K562 (cell line): ENCODE data around the gene TMOD3. TPM values are rescaled to one million over a fixed set of nuclear protein-coding genes. Genes with fewer than 3 reads are reported as not detected.

Experiments
- ATAC-seq: fragments of 200-7000 bp; cut with Tn5 transposase; 3 replicates; pipeline ENCODE4 v1.9.1; 2020; ENCODE audit warnings: moderate library complexity
- BruUV-seq: library from RNA; stranded (reverse); fragments of 400-500 nt; replicated peaks from 2 replicates; lab custom pipeline; 2021; lab: Mats Ljungman, UMichigan
- CTCF ChIA-PET: fragments of 300-600 bp; formaldehyde crosslinking; extraction: SDS; loops from one replicate; lab custom pipeline; 2021; ENCODE audit warnings: low intra/inter-chr PET ratio; lab: Yijun Ruan, JAX
- POLR2A ChIA-PET: fragments of 300-600, 350-650 bp; sonication (Branson Sonifier 250); formaldehyde crosslinking; extraction: SDS; loops from one replicate; lab custom pipeline; 2021; ENCODE audit warnings: antibody characterized with exemption, inconsistent platforms; lab: Yijun Ruan, JAX
- DNase-seq, 4 experiments: peaks; one replicate each; pipeline versions ENCODE4 v3.0.0 to v3.0.0-alpha.2; 2011 to 2018; ENCODE audit warnings: low spot score in 3 of 4, mixed read lengths in 3 of 4; ENCODE audit errors: extremely low read depth in 1 of 4
- FAIRE-seq: peaks from 2 replicates; lab custom pipeline; 2011; peaks lifted over from hg19 to GRCh38; lab: Jason Lieb, UNC
- H2AFZ ChIP-seq: 2 replicates; pipeline ENCODE4 v1.6.0; 2011; ENCODE audit warnings: low read depth, low read length, control low read depth, inconsistent platforms
- H3K27ac ChIP-seq: fragments of 200-600 bp; 3 replicates; pipeline ENCODE4 v1.8.0; 2011; ENCODE audit warnings: low read depth, mild to moderate bottlenecking, control low read depth, inconsistent platforms, low read length, moderate library complexity, mixed read lengths; ENCODE audit errors: extremely low read depth
- H3K27me3 ChIP-seq, 2 experiments: fragments of 300-600 bp in 1 of 2; 2 replicates in 1 of 2; 3 replicates in 1 of 2; pipeline versions ENCODE4 v1.6.0 to v1.8.0; 2011; ENCODE audit warnings: inconsistent platforms in 2 of 2, low read length in 2 of 2, mild to moderate bottlenecking in 1 of 2, mixed read lengths in 1 of 2, moderate library complexity in 1 of 2; ENCODE audit not compliant: control insufficient read depth in 2 of 2, insufficient read depth in 2 of 2
- H3K36me3 ChIP-seq: fragments of 300-600 bp; 3 replicates; pipeline ENCODE4 v1.8.0; 2011; ENCODE audit warnings: mild to moderate bottlenecking, low read length, inconsistent platforms; ENCODE audit not compliant: control insufficient read depth, insufficient read depth
- H3K4me1 ChIP-seq, 2 experiments: fragments of 200-600 bp in 1 of 2; replicated peaks in 1 of 2; 2 replicates in 1 of 2; 3 replicates in 1 of 2; pipeline versions ENCODE4 v1.5.1 to v1.8.0; 2011; ENCODE audit warnings: inconsistent platforms in 2 of 2, low read length in 2 of 2, mild to moderate bottlenecking in 1 of 2, mixed read lengths in 1 of 2, moderate library complexity in 1 of 2; ENCODE audit not compliant: control insufficient read depth in 2 of 2, insufficient read depth in 2 of 2
- H3K4me2 ChIP-seq: 2 replicates; pipeline ENCODE4 v1.6.1; 2011; ENCODE audit warnings: low read length, control low read depth, inconsistent platforms, mixed read lengths; ENCODE audit not compliant: insufficient read depth
- H3K4me3 ChIP-seq: fragments of 200-600 bp; sonication (generic), shearing (Covaris generic); 2 replicates; pipeline ENCODE4 v1.5.1; 2016; ENCODE audit warnings: control low read depth, inconsistent platforms
- H3K79me2 ChIP-seq: fragments of 200-600 bp; 3 replicates; pipeline ENCODE4 v1.8.0; 2011; ENCODE audit warnings: low read length, inconsistent platforms; ENCODE audit not compliant: control insufficient read depth, insufficient read depth
- H3K9ac ChIP-seq, 2 experiments: 2 replicates each; pipeline versions ENCODE4 v1.6.0 to v1.6.1; 2011; ENCODE audit warnings: low read depth in 2 of 2, low read length in 2 of 2, control low read depth in 1 of 2, inconsistent platforms in 1 of 2, mild to moderate bottlenecking in 1 of 2, mixed read lengths in 1 of 2; ENCODE audit not compliant: insufficient read depth in 1 of 2
- H3K9me1 ChIP-seq: one replicate; pipeline ENCODE4 v1.6.0; 2011; ENCODE audit warnings: inconsistent platforms, mild to moderate bottlenecking, low read length, moderate library complexity; ENCODE audit not compliant: control insufficient read depth, insufficient read depth
- H3K9me3 ChIP-seq: replicated peaks from 2 replicates; pipeline ENCODE4 v1.5.1; 2011; ENCODE audit warnings: low read depth, low read length, inconsistent platforms; ENCODE audit not compliant: control insufficient read depth, insufficient read depth
- H4K20me1 ChIP-seq: replicated peaks from 2 replicates; pipeline ENCODE4 v1.6.1; 2011; ENCODE audit warnings: low read length, inconsistent platforms, mixed read lengths; ENCODE audit not compliant: control insufficient read depth, insufficient read depth
- C11orf30 ChIP-seq: fragments of 450-650 bp; IDR thresholded peaks from 2 replicates; pipeline ENCODE4 v1.6.1; 2016; ENCODE audit warnings: low read depth, mild to moderate bottlenecking
- MAFG ChIP-seq: fragments of 450-650 bp; conservative IDR thresholded peaks from 2 replicates; pipeline ENCODE4 v1.6.1; 2016; ENCODE audit warnings: missing genetic modification characterization, missing compliant biosample characterization
- TAF7 ChIP-seq: fragments of 450-650 bp; IDR thresholded peaks from 2 replicates; pipeline ENCODE4 v1.6.1; 2016; ENCODE audit warnings: missing genetic modification characterization, missing compliant biosample characterization
- ZNF316 ChIP-seq: fragments of 450-650 bp; IDR thresholded peaks from 2 replicates; pipeline ENCODE4 v1.6.1; 2016
- ZNF444 ChIP-seq: fragments of 250-450 bp; sonication (Bioruptor Pico); IDR thresholded peaks from 2 replicates; pipeline ENCODE4 v1.4.0; 2020; ENCODE audit warnings: mild to moderate bottlenecking, moderate library complexity
- whole genome bisulfite sequencing: fragments of 100-300 bp; shearing (Covaris generic); methylation state at CpG from one replicate; pipeline ENCODE4 v1.1.6; 2016; ENCODE audit warnings: low coverage, mixed read lengths; ENCODE audit not compliant: insufficient coverage; ENCODE audit errors: missing lambda C conversion rate; 5-methylcytosine and 5-hydroxymethylcytosine counted together
- in situ Hi-C: fragments of 300-500 bp; cut with MboI; formaldehyde crosslinking; loops from 4 replicates; pipeline ENCODE4 v1.15.0; 2018; ENCODE audit warnings: inconsistent platforms, mixed read lengths
- intact Hi-C: fragments of 100-400 bp; cut with micrococcal nuclease; formaldehyde crosslinking; loops from 2 replicates; pipeline ENCODE4 v1.14.2; 2022
- polyA plus RNA-seq, 8 experiments: library from polyadenylated mRNA; depleted of rRNA in 4 of 8; stranded (reverse) in 5 of 8; unstranded in 3 of 8; fragments of >200 nt; fragmentation: Nextera tagmentation in 2 of 8; fragmentation: Illumina TruSeq in 1 of 8; extraction: Ambion mirVana in 2 of 8; extraction: Trizol in 1 of 8; gene quantifications; 2 replicates each; pipeline versions ENCODE4 v1.2.1 to v1.2.3, GENCODE V29; 2011 to 2014; ENCODE audit warnings: inconsistent platforms in 1 of 8, missing spikeins in 1 of 8
- total RNA-seq, 7 experiments: library from RNA; depleted of rRNA in 6 of 7; stranded (reverse); fragments of >200 nt in 6 of 7; fragmentation: Illumina TruSeq in 2 of 7; extraction: Trizol in 2 of 7; gene quantifications; 2 replicates each; pipeline versions ENCODE4 v1.2.1 to v1.2.3, GENCODE V29; 2011 to 2021; ENCODE audit warnings: low replicate concordance in 1 of 7

Gene TMOD3
- total and polyA plus RNA-seq, 9 of the 15 experiments (the other 6 are each of a cell fraction or from before 2014, with no cell fraction given), result 6.8 to 45.0 (median 30.9) TPM

DNA sequence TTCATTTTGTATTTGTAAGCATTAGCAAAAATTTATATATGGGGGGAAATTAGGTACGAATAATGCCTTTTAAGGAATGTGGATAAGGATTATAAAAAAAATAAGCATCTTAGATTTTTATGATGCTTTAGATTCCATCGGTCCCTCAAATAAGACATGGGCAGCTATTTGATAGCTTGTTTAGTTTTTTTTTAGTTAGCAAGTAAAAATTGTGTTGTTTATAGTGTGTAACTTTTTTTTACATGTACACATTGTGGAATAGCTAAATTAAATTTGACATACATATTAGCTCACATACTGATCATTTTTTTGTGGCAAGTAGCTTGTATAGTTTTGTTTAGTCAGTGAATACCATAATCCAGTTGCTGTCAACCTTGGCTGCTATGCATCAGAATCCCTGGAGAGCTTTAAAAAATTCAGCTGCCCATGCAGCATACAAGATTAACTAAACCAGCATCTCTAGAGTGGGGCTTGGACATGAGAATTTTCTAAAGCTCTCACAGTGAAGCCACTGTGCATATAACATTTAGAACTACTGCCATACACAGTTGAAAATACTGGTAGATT, 53.9 kb downstream of the TMOD3 start:
- 100% methylated on average over 2 of the region's 2 CpGs for WGBS
- Histone ChIP-seq H4K20me1 (no peaks in the 10 kb centered on the region), H3K36me3 (peaks cover 14% of the 10 kb centered on the region; the same call in 2 of the 3 replicates), H3K9me1 (no peaks in the 10 kb centered on the region), H3K9me3 (no peaks in the 10 kb centered on the region), H3K9ac (no peak overlapping the region), H3K4me1 (peaks cover 0 to 14% of the 10 kb centered on the region in 2 experiments; a peak in 3 of 5 replicates), H3K4me3 (no peak overlapping the region), H2AFZ (no peak overlapping the region), H3K27me3 (no peaks in the 10 kb centered on the region), H3K79me2 (peaks cover 38% of the 10 kb centered on the region), H3K4me2 (no peak overlapping the region), H3K27ac (no peak overlapping the region)
- intact Hi-C loops, result no loop called here
- CTCF ChIA-PET, result no interaction called here
- POLR2A ChIA-PET, result interaction anchor here (0.6 to 0.9 kb wide), 3 partner anchors 137 to 228 kb away, joined by 3 to 4 read pairs (median 4); no protein-coding TSS in a partner anchor
- BruUV-seq, result no TSS peak
- in situ Hi-C loops, result no loop called here
- TF ChIP-seq TAF7 (tag), result no peak
- ATAC-seq, result no peak
- DNase-seq, result no peak
- FAIRE-seq, result no peak

DNA sequence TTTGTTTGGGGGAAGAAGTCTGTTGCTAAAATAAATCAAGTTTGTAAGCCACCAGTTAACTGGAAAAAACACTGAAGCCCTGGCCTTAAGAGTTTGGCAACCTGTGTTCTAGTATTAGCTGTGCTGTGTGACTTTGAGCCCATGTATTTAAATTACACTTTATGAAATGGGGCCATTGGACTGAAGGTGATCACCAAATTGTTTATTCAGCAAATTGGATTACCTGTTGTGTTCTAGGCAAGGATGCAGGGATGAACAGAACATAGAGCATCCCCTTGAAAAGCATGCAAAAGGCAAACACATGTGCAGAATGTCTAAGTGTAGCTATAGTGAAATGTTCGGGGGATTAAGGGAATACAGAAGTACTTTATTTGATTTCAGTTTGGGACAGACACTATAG, 54.6 kb downstream of the TMOD3 start:
- H3K27ac ChIP-seq, result no peak overlapping the region
- no peak overlapping the region for H2AFZ ChIP-seq
- TF ChIP-seq MAFG (tag), result 0 out of 2 replicates have a peak, but pooled peaks have one; percentile 7
- TF ChIP-seq ZNF316, result peak; percentile 56; the same call in 1 of the 2 replicates
- no peak for TF ChIP-seq ZNF444 (CRISPR knock-in tag)
- TF ChIP-seq C11orf30, result peak; percentile 44; the same call in 1 of the 2 replicates
- in situ Hi-C loops (no loop called here), intact Hi-C loops (no loop called here)
- ATAC-seq (no peak), DNase-seq (no peak), FAIRE-seq (no peak)
- H4K20me1 ChIP-seq, result no peaks in the 10 kb centered on the region
- CTCF ChIA-PET, result no interaction called here
- H3K4me3 ChIP-seq, result no peak overlapping the region
- POLR2A ChIA-PET, result interaction anchor here (0.6 to 0.9 kb wide), 2 partner anchors 136 to 229 kb away, joined by 3 to 4 read pairs; no protein-coding TSS in a partner anchor
- no TSS peak for BruUV-seq
- no peaks in the 10 kb centered on the region for H3K9me3 ChIP-seq
- 100% methylated on average over 1 of the region's 1 CpG for WGBS
- H3K79me2 ChIP-seq, result peaks cover 38% of the 10 kb centered on the region
- peaks cover 17% of the 10 kb centered on the region; the same call in 2 of the 3 replicates for H3K36me3 ChIP-seq
- H3K27me3 ChIP-seq, result no peaks in the 10 kb centered on the region
- H3K9me1 ChIP-seq, result no peaks in the 10 kb centered on the region
- H3K4me2 ChIP-seq, result no peak overlapping the region
- peaks cover 0 to 7% of the 10 kb centered on the region in 2 experiments; a peak in 3 of 5 replicates for H3K4me1 ChIP-seq
- no peak overlapping the region for H3K9ac ChIP-seq
